K562 (cell line): Measurements from ENCODE around the gene MARCKSL1.
A peak's percentile ranks its signal among the peaks of the same experiment; 100 is the strongest.

ENCODE experiments used
- GATAD2A ChIP-seq: fragments of 450-650 bp; IDR thresholded peaks from 2 replicates; pipeline ENCODE4 v1.6.1; 2017
- L3MBTL2 ChIP-seq: fragments of 450-650 bp; IDR thresholded peaks from 2 replicates; pipeline ENCODE4 v1.6.1; 2016; ENCODE audit warnings: mild to moderate bottlenecking, moderate library complexity
- MECOM ChIP-seq: fragments of 250-450 bp; sonication (Bioruptor Pico); IDR thresholded peaks from 2 replicates; pipeline ENCODE4 v1.8.0; 2022; ENCODE audit warnings: inconsistent platforms
- NKRF ChIP-seq: fragments of 450-650 bp; IDR thresholded peaks from 2 replicates; pipeline ENCODE4 v1.6.1; 2016; ENCODE audit warnings: borderline replicate concordance
- POLR2A ChIP-seq: fragments of 450-650 bp; conservative IDR thresholded peaks from 2 replicates; pipeline ENCODE4 v1.6.1; 2016
- PREB ChIP-seq: sonication (generic); formaldehyde crosslinking; IDR thresholded peaks from 2 replicates; pipeline ENCODE4 v1.8.1; 2023; ENCODE audit warnings: mild to moderate bottlenecking, missing genetic modification reagents
- TAF1 ChIP-seq: IDR thresholded peaks from 2 replicates; pipeline ENCODE4 v1.6.1; 2011; ENCODE audit warnings: mild to moderate bottlenecking, low read length, moderate library complexity; ENCODE audit not compliant: insufficient read depth, control insufficient read depth, severe bottlenecking; ENCODE audit errors: extremely low read depth

DNA sequence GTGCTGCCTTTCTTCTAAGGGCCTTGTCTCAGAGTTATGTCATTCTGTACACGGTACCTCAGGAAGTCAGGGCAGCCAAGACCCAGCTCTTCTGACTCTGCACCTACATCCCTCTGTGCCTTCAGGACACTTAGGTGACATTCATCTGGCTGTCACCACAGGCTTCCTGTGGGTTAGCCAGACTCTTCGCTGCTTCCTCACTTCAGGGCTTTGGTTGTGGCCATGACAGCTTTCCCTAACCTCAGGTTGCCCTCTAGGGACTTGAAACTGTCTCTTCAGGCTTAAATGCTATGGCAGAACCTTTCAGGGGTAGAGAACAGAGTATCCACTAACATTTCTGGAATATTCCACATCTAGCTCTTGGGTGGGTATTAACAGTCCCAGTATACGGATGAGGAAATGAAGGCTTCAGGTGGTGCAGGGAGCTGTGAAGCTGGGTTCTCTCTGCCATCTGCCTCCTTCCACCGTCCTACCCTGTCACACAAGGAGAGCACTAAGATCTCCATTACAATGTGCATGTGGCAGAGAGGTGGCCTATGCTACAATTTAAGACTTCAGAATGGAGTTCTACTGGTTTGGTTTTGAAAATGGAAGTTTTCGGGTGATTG lies 36.2 kb upstream of the MARCKSL1 start:
- no peak for TF ChIP-seq GATAD2A
- peak; percentile 16; the same call in 1 of the 2 replicates for TF ChIP-seq POLR2A
- no peak for TF ChIP-seq PREB (CRISPR knock-in tag)
- no peak for TF ChIP-seq TAF1
- TF ChIP-seq L3MBTL2 = no peak
- TF ChIP-seq NKRF = no peak
- TF ChIP-seq MECOM (CRISPR knock-in tag) = no peak
